Fibroblast of lung (primary cell): ENCODE measurements around the gene ACOX1.

Experiments
- EZH2 ChIP-seq: IDR thresholded peaks from 2 replicates; pipeline ENCODE4 v1.5.1; 2012; ENCODE audit warnings: low read length, control low read depth, mild to moderate bottlenecking; ENCODE audit errors: missing control alignments
- TF ChIP-seq, protein P1 (sequence below), 2 donors: IDR thresholded peaks in 1 of 2; conservative IDR thresholded peaks in 1 of 2; 1 replicate in 1 of 2; 2 replicates in 1 of 2; pipeline ENCODE4 v1.5.1; 2011 to 2012; ENCODE audit warnings: low read length in 2 of 2, control low read depth in 1 of 2, inconsistent platforms in 1 of 2, low read depth in 1 of 2, mild to moderate bottlenecking in 1 of 2

- TF ChIP-seq, protein P1, sequence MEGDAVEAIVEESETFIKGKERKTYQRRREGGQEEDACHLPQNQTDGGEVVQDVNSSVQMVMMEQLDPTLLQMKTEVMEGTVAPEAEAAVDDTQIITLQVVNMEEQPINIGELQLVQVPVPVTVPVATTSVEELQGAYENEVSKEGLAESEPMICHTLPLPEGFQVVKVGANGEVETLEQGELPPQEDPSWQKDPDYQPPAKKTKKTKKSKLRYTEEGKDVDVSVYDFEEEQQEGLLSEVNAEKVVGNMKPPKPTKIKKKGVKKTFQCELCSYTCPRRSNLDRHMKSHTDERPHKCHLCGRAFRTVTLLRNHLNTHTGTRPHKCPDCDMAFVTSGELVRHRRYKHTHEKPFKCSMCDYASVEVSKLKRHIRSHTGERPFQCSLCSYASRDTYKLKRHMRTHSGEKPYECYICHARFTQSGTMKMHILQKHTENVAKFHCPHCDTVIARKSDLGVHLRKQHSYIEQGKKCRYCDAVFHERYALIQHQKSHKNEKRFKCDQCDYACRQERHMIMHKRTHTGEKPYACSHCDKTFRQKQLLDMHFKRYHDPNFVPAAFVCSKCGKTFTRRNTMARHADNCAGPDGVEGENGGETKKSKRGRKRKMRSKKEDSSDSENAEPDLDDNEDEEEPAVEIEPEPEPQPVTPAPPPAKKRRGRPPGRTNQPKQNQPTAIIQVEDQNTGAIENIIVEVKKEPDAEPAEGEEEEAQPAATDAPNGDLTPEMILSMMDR (conservative IDR thresholded peaks at IDR 0.05 in 1 of 2, IDR thresholded peaks at IDR 0.05 in 1 of 2; ENCODE audit: low read depth in 1 of 2, low read length in 2 of 2): no peak
- TF ChIP-seq EZH2: no peak
Observed at GRCh38 chr17:75945211-75945610, 33.8 kb downstream of the ACOX1 start.
